Thymus (tissue), 11 donors: ENCODE measurements around the gene HSPA13. TPM values are rescaled to one million over a fixed set of nuclear protein-coding genes. Genes with fewer than 3 reads are reported as not detected.

Source experiments
- DNase-seq, 9 donors: peaks; one replicate each; pipeline ENCODE4 v3.0.0-alpha.2; 2013; ENCODE audit warnings: low spot score in 9 of 9, low read depth in 6 of 9, missing footprints in 1 of 9
- H3K27ac ChIP-seq, 2 donors: one replicate each; pipeline ENCODE4 v1.5.1; 2013; ENCODE audit warnings: control low read depth in 1 of 2, low read depth in 1 of 2, low read length in 1 of 2, mild to moderate bottlenecking in 1 of 2, moderate library complexity in 1 of 2
- H3K27me3 ChIP-seq, 2 donors: one replicate each; pipeline ENCODE4 v1.5.1; 2013; ENCODE audit warnings: low read length in 1 of 2; ENCODE audit not compliant: control insufficient read depth in 2 of 2, insufficient read depth in 1 of 2
- H3K36me3 ChIP-seq, 2 donors: one replicate each; pipeline ENCODE4 v1.5.1; 2013; ENCODE audit warnings: low read length in 1 of 2, mild to moderate bottlenecking in 1 of 2, moderate library complexity in 1 of 2; ENCODE audit not compliant: control insufficient read depth in 2 of 2, insufficient read depth in 2 of 2
- H3K4me1 ChIP-seq, 2 donors: one replicate each; pipeline ENCODE4 v1.5.1; 2013; ENCODE audit warnings: low read length in 2 of 2; ENCODE audit not compliant: control insufficient read depth in 2 of 2, insufficient read depth in 2 of 2
- H3K4me3 ChIP-seq, 2 donors: one replicate each; pipeline ENCODE4 v1.5.1; 2013; ENCODE audit warnings: low read length in 2 of 2, control low read depth in 1 of 2, mild to moderate bottlenecking in 1 of 2
- H3K9me3 ChIP-seq, 2 donors: one replicate each; pipeline ENCODE4 v1.5.1; 2013; ENCODE audit warnings: low read length in 1 of 2, mild to moderate bottlenecking in 1 of 2; ENCODE audit not compliant: control insufficient read depth in 2 of 2, insufficient read depth in 1 of 2
- WGBS: extraction: QIAGEN DNeasy Blood & Tissue Kit; methylation state at CpG from one replicate; pipeline ENCODE4 v1.1.7; 2013; 5-methylcytosine and 5-hydroxymethylcytosine counted together
- polyA plus RNA-seq: library from polyadenylated mRNA; stranded (reverse); fragments of 200-250 nt; gene quantifications from one replicate; pipeline ENCODE4 v1.2.3, GENCODE V29; 2013
- total RNA-seq: library from RNA; stranded (reverse); fragments of 120-200 nt; gene quantifications from one replicate; pipeline ENCODE4 v1.2.4, GENCODE V29; 2013
- donor health status: healthy.

Gene HSPA13
- total and polyA plus RNA-seq, 2 donors, result 9.4 to 24.6 TPM

DNA sequence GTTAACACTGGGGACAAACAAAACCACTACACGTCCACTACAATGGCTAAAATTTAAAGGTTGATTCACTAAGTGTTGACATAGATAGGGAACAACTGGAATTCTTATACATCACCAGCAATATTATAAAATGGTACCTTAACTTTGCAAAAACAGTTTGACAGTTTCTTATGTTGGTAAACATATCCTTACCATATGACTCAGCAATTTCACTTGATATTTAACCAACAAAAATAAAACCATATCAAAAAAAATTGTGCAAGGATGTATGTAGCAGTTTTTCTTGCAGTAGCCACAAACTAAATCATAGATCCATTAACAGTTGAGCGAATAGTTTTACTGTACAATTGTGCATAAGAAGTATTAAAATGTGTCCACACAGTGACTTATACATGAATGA, 5.3 kb upstream of the HSPA13 start:
- 97% methylated on average over 2 of the region's 2 CpGs for WGBS

GRCh38 chr21:14384453-14384852, 1.5 kb upstream of the HSPA13 start:
- Histone ChIP-seq H3K27ac (no peak overlapping the region), H3K4me3 (no peak overlapping the region), H3K36me3 (no peaks in the 10 kb centered on the region), H3K27me3 (no peaks in the 10 kb centered on the region), H3K9me3 (no peaks in the 10 kb centered on the region), H3K4me1 (peaks cover 0 to 6% of the 10 kb centered on the region in 2 donors)
- WGBS, result 96% methylated on average over 2 of the region's 2 CpGs
- no peak for DNase-seq

More for the DNA sequence above, 5.3 kb upstream of the HSPA13 start:
- Histone ChIP-seq H3K4me3 (no peak overlapping the region), H3K27me3 (no peaks in the 10 kb centered on the region), H3K36me3 (no peaks in the 10 kb centered on the region), H3K4me1 (peaks cover 0 to 6% of the 10 kb centered on the region in 2 donors), H3K27ac (no peak overlapping the region), H3K9me3 (no peaks in the 10 kb centered on the region)
- DNase-seq, result no peak

GRCh38 chr21:14383596-14384180, 742 bp upstream of the HSPA13 start:
- H3K36me3 ChIP-seq, result no peaks in the 10 kb centered on the region
- peak overlapping the region; percentile 69 to 85 for H3K4me3 ChIP-seq
- peak in 3 of 9 donors; percentile 5 to 27 (median 11) for DNase-seq
- no peaks in the 10 kb centered on the region for H3K9me3 ChIP-seq
- H3K27me3 ChIP-seq, result no peaks in the 10 kb centered on the region
- H3K27ac ChIP-seq, result peak overlapping the region; percentile 81 to 89
- 7% methylated on average over 21 of the region's 21 CpGs for whole genome bisulfite sequencing
- H3K4me1 ChIP-seq, result peaks cover 0 to 6% of the 10 kb centered on the region in 2 donors

DNA sequence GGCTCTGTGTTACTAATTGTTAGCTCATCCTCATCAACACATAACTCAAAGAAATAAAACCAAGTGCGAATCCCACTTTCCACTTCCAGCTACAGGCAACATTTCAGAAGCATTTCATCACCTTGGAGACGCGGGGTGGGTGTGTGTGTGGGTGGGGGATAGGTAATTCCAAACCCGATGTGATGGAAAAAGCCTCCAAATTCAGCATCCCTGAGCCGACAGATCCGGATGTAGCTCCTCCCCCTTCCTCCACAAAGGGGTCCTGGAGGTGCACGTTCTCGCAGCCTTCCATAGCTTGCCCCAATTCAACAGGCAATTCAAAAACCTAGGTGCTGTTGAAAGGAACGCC, 486 bp downstream of the HSPA13 start:
- H3K27me3 ChIP-seq, result no peaks in the 10 kb centered on the region
- H3K4me1 ChIP-seq, result peaks cover 0 to 6% of the 10 kb centered on the region in 2 donors
- peak overlapping the region; percentile 69 to 85 for H3K4me3 ChIP-seq
- peak overlapping the region in 1 of 2 donors; percentile 81 for H3K27ac ChIP-seq
- peak in 2 of 9 donors; percentile 32 to 42 for DNase-seq
- peaks cover 7% of the 10 kb centered on the region in 2 donors for H3K36me3 ChIP-seq
- whole genome bisulfite sequencing, result under 1% methylated on average over 9 of the region's 9 CpGs
- no peaks in the 10 kb centered on the region for H3K9me3 ChIP-seq

GRCh38 chr21:14376854-14377253, 6.1 kb downstream of the HSPA13 start:
- H3K9me3 ChIP-seq, result no peaks in the 10 kb centered on the region
- H3K4me1 ChIP-seq, result no peaks in the 10 kb centered on the region
- H3K27ac ChIP-seq, result no peak overlapping the region
- H3K36me3 ChIP-seq, result peaks cover 21 to 39% of the 10 kb centered on the region in 2 donors
- H3K4me3 ChIP-seq, result no peak overlapping the region
- H3K27me3 ChIP-seq, result no peaks in the 10 kb centered on the region
- DNase-seq, result no peak
- 98% methylated on average over 2 of the region's 2 CpGs for WGBS

- no peak for DNase-seq
- Histone ChIP-seq H3K4me3 (no peak overlapping the region), H3K36me3 (no peaks in the 10 kb centered on the region), H3K9me3 (no peaks in the 10 kb centered on the region), H3K27ac (no peak overlapping the region), H3K27me3 (no peaks in the 10 kb centered on the region), H3K4me1 (no peaks in the 10 kb centered on the region)
- WGBS, result 87% methylated on average over 3 of the region's 3 CpGs
These were observed 15.9 kb downstream of the HSPA13 start for GRCh38 chr21:14366998-14367397.

GRCh38 chr21:14361958-14362357, 21.0 kb downstream of the HSPA13 start:
- Histone ChIP-seq H3K9me3 (no peaks in the 10 kb centered on the region), H3K27ac (no peak overlapping the region), H3K36me3 (no peaks in the 10 kb centered on the region), H3K27me3 (no peaks in the 10 kb centered on the region), H3K4me3 (no peak overlapping the region), H3K4me1 (no peaks in the 10 kb centered on the region)
- 93% methylated on average over 3 of the region's 3 CpGs for WGBS
- DNase-seq, result no peak

GRCh38 chr21:14358775-14359174, 24.2 kb downstream of the HSPA13 start:
- no peaks in the 10 kb centered on the region for H3K27me3 ChIP-seq
- H3K27ac ChIP-seq, result no peak overlapping the region
- WGBS, result 88% methylated on average over 1 of the region's 1 CpG
- no peak for DNase-seq
- no peaks in the 10 kb centered on the region for H3K4me1 ChIP-seq
- no peaks in the 10 kb centered on the region for H3K9me3 ChIP-seq
- H3K4me3 ChIP-seq, result no peak overlapping the region
- no peaks in the 10 kb centered on the region for H3K36me3 ChIP-seq

DNA sequence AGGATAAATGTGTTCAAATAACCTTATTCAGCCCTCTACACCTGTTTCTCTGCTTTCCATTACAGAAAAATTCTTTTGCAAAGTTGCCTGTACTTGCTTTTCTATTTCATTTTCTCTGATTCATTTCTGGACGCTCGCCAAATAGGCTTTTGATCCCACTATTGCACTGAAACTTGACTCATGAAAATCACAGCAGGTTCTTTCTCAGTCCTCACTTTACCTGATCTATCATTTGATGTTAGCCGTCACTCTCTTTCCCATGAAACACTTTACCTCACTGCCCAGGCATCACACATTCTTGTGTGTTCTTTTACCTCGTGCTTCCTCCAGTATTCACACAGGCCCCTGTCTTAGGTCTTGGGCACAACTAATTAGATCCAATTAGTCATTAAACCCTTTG, 26.2 kb downstream of the HSPA13 start:
- Histone ChIP-seq H3K9me3 (no peaks in the 10 kb centered on the region), H3K36me3 (no peaks in the 10 kb centered on the region), H3K27ac (no peak overlapping the region), H3K4me3 (no peak overlapping the region), H3K4me1 (no peaks in the 10 kb centered on the region), H3K27me3 (no peaks in the 10 kb centered on the region)
- DNase-seq, result peak in 1 of 9 donors; percentile 15
- 93% methylated on average over 4 of the region's 4 CpGs for WGBS
